GM23338 (cell line): ENCODE data around the gene ASTL.

Source experiments
- JUNB ChIP-seq: IDR thresholded peaks from one replicate; pipeline ENCODE4 v1.6.1; 2016; ENCODE audit warnings: antibody characterized with exemption; ENCODE audit not compliant: unreplicated experiment
- POLR2AphosphoS5 ChIP-seq: IDR thresholded peaks from 2 replicates; pipeline ENCODE4 v1.6.1; 2016; ENCODE audit warnings: antibody characterized with exemption, low read depth
- TF ChIP-seq, protein P1 (sequence below), 2 experiments: fragments of 200-600 bp in 1 of 2; sonication (generic) in 1 of 2; conservative IDR thresholded peaks; 2 replicates each; pipeline versions ENCODE4 v1.5.1 to v1.6.1; 2016 to 2017; ENCODE audit warnings: antibody characterized with exemption in 2 of 2, low read depth in 2 of 2, mild to moderate bottlenecking in 2 of 2, moderate library complexity in 1 of 2
- TF ChIP-seq, protein P2 (sequence below): IDR thresholded peaks from 2 replicates; pipeline ENCODE4 v1.6.1; 2016; ENCODE audit warnings: antibody characterized with exemption

DNA sequence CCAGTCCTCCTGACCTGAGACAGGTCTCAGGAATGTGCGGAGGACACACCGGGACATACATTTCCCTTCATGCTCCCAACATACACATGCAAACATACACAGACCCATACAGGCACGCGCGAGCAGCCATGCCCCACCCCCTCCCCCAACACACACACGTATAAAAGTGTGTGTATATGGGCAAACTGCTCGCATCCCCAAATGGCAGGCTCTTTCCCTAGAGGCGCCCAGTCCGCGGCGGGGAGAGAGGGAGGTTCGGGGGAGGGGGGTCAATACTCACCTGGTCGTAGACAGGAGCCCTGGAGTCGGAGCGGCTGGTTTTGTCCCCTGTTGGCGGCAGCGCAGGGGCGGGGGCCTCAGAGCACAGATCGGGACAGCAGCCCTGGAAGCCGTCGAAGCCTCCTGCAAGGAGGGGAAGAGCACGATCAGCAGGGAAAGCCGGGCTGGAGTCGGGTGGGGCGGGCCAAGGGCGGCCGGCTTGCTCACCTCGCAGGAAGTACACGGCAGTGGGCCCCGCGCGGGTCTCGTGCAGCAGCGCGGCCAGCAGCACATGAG is 6.3 kb upstream of the ASTL start:
- TF ChIP-seq JUNB, result no peak
- TF ChIP-seq, protein P1, sequence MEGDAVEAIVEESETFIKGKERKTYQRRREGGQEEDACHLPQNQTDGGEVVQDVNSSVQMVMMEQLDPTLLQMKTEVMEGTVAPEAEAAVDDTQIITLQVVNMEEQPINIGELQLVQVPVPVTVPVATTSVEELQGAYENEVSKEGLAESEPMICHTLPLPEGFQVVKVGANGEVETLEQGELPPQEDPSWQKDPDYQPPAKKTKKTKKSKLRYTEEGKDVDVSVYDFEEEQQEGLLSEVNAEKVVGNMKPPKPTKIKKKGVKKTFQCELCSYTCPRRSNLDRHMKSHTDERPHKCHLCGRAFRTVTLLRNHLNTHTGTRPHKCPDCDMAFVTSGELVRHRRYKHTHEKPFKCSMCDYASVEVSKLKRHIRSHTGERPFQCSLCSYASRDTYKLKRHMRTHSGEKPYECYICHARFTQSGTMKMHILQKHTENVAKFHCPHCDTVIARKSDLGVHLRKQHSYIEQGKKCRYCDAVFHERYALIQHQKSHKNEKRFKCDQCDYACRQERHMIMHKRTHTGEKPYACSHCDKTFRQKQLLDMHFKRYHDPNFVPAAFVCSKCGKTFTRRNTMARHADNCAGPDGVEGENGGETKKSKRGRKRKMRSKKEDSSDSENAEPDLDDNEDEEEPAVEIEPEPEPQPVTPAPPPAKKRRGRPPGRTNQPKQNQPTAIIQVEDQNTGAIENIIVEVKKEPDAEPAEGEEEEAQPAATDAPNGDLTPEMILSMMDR (conservative IDR thresholded peaks at IDR 0.05; ENCODE audit: low read depth in 2 of 2), result no peak
- TF ChIP-seq POLR2AphosphoS5, result no peak
- TF ChIP-seq, protein P2, sequence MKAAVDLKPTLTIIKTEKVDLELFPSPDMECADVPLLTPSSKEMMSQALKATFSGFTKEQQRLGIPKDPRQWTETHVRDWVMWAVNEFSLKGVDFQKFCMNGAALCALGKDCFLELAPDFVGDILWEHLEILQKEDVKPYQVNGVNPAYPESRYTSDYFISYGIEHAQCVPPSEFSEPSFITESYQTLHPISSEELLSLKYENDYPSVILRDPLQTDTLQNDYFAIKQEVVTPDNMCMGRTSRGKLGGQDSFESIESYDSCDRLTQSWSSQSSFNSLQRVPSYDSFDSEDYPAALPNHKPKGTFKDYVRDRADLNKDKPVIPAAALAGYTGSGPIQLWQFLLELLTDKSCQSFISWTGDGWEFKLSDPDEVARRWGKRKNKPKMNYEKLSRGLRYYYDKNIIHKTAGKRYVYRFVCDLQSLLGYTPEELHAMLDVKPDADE, result no peak
